HEK293T (cell line): ENCODE results near the gene PIK3CB.

ENCODE experiments used
- BHLHE40 ChIP-seq: fragments of 450-650 bp; IDR thresholded peaks from 2 replicates; pipeline ENCODE4 v1.6.1; 2016; ENCODE audit warnings: mild to moderate bottlenecking, moderate library complexity, borderline replicate concordance
- FOXK2 ChIP-seq: fragments of 450-650 bp; IDR thresholded peaks from 2 replicates; pipeline ENCODE4 v1.6.1; 2016; ENCODE audit warnings: mild to moderate bottlenecking
- FOXM1 ChIP-seq: fragments of 450-650 bp; IDR thresholded peaks from 2 replicates; pipeline ENCODE4 v1.6.1; 2017; ENCODE audit warnings: mild to moderate bottlenecking, borderline replicate concordance
- SP1 ChIP-seq: fragments of 450-650 bp; IDR thresholded peaks from 2 replicates; pipeline ENCODE4 v1.6.1; 2017

- no peak for TF ChIP-seq FOXM1
- no peak for TF ChIP-seq SP1
- no peak for TF ChIP-seq FOXK2
- no peak for TF ChIP-seq BHLHE40
Measured at GRCh38 chr3:138833899-138834595, 681 bp downstream of the PIK3CB start.
